GM21526 (cell line): ENCODE measurements around the gene GLYATL1B.
"Not testable (repeated sequence)": the region's sequence is repeated elsewhere in the genome, so short reads cannot be mapped to it uniquely, and the experiment has no call there.

Source experiments
- ATAC-seq: cut with Tn5 transposase; IDR thresholded peaks from one replicate; pipeline ENCODE4 v1.9.1; 2021; ENCODE audit warnings: moderate library complexity; ENCODE audit not compliant: unreplicated experiment, low FRiP score

Gene GLYATL1B, protein sequence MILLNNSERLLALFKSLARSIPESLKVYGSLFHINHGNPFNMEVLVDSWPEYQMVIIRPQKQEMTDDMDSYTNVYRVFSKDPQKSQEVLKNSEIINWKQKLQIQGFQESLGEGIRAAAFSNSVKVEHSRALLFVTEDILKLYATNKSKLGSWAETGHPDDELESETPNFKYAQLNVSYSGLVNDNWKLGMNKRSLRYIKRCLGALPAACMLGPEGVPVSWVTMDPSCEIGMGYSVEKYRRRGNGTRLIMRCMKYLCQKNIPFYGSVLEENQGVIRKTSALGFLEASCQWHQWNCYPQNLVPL

DNA sequence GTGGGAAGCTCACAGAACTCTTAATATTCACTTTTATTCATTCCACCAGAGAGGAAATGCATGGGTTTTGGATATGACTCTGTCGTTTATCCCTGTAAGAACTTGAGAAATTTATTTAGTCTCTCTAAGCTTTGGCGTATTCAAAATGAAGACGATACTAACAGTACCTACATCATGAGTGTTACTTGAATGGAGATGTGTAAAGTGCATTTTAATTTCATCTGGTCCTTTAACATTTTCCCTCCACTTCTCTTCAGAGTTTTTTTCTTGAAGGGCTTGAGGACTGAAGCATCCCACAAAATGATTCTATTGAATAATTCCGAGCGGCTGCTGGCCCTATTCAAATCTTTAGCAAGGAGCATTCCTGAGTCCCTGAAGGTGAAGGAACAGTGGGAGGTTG lies at the start of gene GLYATL1B:
Gene GLYATL1B, plus strand, starts transcription at position 301 of the 400 bp plus-strand sequence. Its CDS starts 0 bp downstream, at position 301.
- not testable (repeated sequence) for ATAC-seq

DNA sequence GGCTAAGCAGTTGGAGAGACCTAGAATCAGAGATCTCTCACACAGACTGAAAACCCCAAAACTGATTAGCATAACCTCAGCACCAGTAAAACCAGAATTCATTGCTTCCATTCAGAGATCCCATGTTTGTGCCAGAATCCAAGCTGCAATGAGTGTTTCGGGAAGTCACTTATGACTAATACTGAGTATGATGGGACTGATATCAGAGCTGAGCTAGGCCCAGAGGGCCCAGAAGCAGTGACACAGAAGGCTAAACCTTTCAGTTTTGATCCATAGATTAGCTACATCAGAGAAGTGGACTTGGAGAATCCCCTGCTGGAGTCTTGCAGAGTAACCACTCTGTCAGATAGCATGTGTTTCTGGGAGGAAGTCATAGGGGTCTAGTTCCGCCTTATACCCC lies 49.6 kb upstream of the GLYATL1B start:
- not testable (repeated sequence) for ATAC-seq

- not testable (repeated sequence) for ATAC-seq
Measured at GRCh38 chr11:59037434-59037833, 48.7 kb upstream of the GLYATL1B start.

DNA sequence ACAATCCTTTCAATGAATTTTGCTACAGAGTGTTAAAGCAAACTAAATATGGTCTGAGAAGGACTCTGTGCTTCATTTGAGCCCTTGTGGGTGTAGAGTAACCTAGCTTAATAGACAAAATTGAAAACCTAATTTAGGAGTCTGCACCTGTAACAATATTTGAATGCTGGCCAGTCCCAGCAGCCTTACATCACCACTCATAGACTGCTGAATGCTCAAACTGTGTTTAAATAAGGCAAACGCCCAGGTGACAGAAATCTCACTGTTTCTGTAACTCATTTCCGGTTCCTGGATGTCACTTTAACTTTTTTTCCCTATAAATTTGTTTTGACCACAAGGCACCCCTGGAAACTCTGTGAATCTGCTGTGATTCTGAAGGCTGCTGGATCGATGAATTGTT lies 45.5 kb upstream of the GLYATL1B start:
- no peak for ATAC-seq

DNA sequence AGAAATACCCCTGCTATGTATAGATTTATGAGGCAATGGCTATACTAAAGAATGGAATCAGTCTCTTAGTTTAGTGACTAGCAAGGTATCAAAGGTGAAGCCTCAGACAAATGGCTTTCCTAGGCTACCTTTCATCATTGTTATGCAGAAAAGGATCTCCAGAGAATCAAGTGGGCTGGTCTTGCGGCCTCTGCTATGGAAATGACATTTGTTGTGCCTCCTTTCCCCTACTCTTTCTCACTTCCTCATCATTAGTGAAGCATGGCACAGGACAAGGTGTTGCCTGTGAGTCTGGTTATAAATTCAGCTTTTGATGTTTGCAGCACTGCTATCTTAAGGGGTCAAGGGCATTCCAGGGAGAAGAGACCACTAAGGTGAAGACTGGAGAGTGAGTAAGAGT lies 34.7 kb upstream of the GLYATL1B start:
- ATAC-seq: peak; percentile 80

- not testable (repeated sequence) for ATAC-seq
Measured at GRCh38 chr11:59052355-59052754, 33.8 kb upstream of the GLYATL1B start.

- peak; percentile 66 for ATAC-seq
Measured at GRCh38 chr11:59053387-59053786, 32.7 kb upstream of the GLYATL1B start.

GRCh38 chr11:59058120-59059033 lies 27.7 kb upstream of the GLYATL1B start:
- ATAC-seq: peak; percentile 91

DNA sequence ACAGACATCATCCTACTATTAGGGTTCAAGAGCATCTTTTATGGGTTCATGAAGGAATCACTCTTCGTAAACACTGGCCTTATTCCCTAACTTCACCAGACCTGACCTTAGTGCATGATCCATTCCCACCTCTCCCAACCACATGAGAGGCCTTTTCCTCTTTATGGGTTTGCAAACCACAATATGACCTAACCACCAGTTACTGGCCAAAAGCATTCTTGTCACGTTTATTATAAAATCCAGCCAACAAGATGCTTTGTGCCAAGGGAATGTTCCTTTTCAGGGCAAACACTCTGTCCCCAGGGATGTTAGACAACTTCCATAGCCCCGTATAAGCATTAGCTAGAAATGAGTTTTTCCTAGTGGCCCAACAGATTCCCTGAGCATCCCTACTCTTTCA lies 26.0 kb upstream of the GLYATL1B start:
- ATAC-seq: not testable (repeated sequence)

DNA sequence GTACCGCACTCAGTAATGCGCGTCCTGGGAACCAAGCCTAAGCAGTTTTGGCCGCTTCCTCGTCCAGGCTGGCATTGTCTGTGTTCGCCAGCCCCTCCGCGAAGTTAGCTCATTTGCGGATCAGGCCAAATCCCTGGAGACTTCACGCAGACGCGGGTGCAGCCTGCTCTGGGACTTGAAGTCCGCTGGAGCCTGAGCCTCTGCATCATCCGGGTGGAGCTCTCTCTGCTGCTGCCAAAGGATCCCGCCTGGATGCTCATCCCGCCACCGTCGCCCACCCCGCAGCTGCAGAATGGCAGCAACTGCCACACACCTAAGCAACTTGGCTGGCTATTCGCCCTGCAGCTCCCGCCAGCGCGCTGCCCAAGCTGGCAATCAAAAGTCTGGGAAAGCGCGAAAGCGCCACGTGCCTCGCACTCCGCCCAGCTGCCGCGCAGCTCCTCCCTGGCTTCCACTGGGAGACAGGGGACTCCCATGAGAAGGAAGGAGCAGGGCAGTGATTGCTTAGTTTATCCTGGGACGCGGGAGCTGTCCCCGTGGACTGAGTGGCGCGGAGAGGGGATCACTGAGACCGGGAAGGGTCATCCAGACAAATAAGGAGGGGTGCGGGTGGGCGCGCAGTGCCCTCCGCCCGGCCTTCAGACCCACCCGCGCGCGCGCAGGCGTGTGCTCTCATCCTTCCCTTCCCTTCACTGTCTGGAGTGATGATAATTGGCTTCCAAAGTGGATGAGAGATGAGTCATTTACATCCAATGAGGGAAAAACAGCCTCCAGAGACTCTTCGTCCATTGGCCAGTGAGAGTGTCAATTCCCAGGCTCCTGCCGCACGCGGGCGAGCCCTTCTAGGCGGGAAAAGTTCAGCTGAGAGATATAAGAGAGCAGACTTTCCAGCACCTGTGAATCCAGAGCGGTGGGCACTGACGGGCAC lies 23.2 kb upstream of the GLYATL1B start:
- no peak for ATAC-seq

- not testable (repeated sequence) for ATAC-seq
Measured at GRCh38 chr11:59063996-59064727, 21.9 kb upstream of the GLYATL1B start.

DNA sequence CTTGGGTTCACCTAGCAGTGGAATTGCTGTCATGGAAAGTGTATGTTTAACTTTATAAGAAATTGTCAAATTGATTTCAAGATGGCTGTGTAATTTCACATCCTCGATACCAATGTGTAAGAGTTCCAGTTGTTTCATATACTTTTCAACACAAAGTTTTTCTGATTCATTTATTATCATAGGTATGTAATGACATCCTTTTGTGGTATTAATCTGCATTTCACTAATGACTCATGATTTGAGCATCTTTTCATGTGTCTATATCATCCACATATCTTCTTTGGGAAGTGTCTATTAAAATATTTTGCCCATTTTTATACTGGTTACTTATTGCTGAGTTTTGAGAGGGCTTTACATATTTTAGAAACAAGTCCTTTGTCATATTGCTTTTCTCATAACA lies 17.0 kb upstream of the GLYATL1B start:
- no peak for ATAC-seq

- ATAC-seq: peak; percentile 89
Measured at GRCh38 chr11:59076876-59077571, 9.1 kb upstream of the GLYATL1B start.

DNA sequence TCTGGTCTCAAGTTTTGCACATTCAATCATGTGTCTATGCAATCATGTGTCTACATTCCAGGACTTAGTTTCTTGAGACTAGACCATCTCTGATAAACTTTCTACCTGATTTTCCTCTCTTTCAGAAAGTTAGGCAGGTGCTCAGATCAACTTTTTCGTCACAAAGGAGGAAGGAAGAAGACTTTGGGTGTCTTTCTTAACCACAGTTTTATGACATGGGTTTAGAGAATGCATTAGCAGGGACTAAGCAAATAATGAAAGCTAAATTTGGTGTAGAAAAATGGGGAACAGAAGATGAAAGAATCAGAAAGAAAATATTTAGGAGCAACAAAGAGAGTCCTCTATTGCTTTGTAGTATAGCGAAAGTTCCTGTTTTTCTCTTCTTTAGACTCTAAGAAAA lies 7.7 kb upstream of the GLYATL1B start:
- peak; percentile 53 for ATAC-seq

DNA sequence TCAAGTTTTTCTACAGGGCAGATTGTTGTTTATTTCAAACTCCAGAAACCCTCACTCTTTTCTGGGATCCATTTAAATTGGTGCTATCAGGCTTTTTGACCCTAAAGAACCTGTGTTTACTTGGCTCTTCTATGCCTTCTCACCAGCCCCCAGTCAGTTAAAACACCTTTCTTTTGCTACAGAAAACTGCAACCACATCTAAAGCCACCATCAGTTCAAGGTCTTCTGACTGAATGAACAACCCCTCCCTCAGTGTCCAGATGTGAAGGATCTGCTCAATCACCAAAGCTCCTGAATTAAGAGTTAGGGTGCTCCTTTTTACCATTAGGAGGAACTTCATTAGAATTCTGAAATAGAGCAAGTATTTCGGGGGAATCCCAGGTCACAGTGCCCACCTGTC lies 7.0 kb upstream of the GLYATL1B start:
- no peak for ATAC-seq

DNA sequence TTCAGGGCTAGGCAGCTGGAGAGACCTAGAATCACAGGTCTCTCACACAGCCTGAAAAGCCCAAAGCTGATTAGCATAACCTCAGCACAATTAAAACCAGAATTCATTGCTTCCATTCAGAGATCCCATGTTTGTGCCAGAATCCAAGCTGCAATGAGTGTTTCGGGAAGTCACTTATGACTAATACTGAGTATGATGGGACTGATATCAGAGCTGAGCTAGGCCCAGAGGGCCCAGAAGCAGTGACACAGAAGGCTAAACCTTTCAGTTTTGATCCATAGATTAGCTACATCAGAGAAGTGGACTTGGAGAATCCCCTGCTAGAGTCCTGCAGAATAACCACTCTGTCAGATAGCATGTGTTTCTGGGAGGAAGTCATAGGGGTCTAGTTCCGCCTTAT lies 5.7 kb upstream of the GLYATL1B start:
- ATAC-seq: not testable (repeated sequence)

- not testable (repeated sequence) for ATAC-seq
Measured at GRCh38 chr11:59081430-59082020, 4.6 kb upstream of the GLYATL1B start.

DNA sequence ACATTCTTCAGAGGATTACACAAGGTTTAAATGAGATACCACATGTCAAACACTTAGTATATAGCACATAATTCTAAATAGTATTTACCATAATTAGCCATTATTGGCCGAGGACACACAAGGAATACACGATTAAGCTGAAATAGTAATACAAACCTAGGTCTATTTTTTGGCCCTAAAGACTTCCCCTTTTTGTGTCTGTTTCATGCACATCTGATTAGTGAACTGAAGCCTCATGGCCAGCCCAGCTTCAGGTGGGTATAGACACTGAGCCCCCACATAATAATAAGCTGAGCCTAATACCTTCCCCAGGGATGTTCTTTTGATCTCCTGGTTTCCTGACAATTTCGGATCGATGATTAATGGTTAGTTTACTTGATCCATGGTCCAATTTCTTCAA lies 2.1 kb downstream of the GLYATL1B start:
- ATAC-seq: no peak

DNA sequence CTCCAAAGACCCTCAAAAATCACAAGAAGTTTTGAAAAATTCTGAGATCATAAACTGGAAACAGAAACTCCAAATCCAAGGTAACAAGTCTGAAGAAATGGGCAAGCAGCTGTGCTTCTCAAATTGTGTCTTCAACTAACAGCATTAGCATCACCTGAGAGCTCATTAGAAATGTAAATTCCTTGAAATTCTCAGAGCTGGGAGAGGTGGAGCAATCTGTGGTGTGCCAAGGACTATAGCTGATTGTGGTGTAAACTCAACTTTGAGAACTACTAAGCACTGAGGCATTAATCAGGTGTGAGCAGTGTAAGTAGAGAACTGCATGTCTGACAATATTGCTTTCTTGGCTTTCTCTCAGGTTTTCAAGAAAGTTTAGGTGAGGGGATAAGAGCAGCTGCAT lies 7.5 kb downstream of the GLYATL1B start:
- not testable (repeated sequence) for ATAC-seq
